ENCODE measurements around the gene PRDX1. TPM values are rescaled to one million over a fixed set of nuclear protein-coding genes. Genes with fewer than 3 reads are reported as not detected.

Gene PRDX1
- total RNA-seq, 1 experiment from 2014 or later = 967 TPM

DNA sequence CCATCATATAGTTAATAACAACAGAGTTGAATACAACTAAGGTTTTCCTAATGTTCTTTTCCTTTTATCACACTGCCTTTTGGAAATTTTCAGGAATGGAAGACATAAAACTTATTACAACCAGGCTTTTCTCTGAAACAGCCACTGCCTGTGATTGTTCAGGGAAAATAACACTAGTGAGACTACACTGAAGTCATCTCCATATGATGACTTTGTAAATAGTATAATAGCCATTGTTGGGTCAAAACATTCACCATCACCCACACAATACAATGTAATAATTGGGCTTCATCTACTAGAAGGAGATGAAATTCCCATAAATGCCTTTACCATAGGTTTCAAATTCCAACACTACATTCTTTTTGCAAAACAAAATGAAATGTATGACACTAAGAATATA is 35.7 kb downstream of the PRDX1 start:
- Histone ChIP-seq H4K20me1 (ENCODE audit: low read length) (no peaks in the 10 kb centered on the region), H2AFZ (ENCODE audit: low read length) (no peak overlapping the region), H3K4me2 (ENCODE audit: low read length) (no peak overlapping the region), H3K4me1 (ENCODE audit: insufficient read depth, low read length) (peaks cover 5% of the 10 kb centered on the region), H3K4me3 (ENCODE audit: low read length) (no peak overlapping the region), H3K27ac (ENCODE audit: low read length) (no peak overlapping the region), H3K9ac (ENCODE audit: low read length) (no peak overlapping the region), H3F3A (ENCODE audit: low read length, unreplicated experiment) (no peaks in the 10 kb centered on the region), H3K9me2 (replicated peaks; ENCODE audit: low read length) (no peaks in the 10 kb centered on the region), H3K79me2 (ENCODE audit: low read length) (no peaks in the 10 kb centered on the region), H3K27me3 (ENCODE audit: low read length) (no peaks in the 10 kb centered on the region), H3K9me3 (ENCODE audit: low read length) (no peaks in the 10 kb centered on the region), H3K36me3 (ENCODE audit: low read depth, low read length) (no peaks in the 10 kb centered on the region)
- CTCF ChIA-PET = no interaction called here
- BruUV-seq (replicated peaks) = no TSS peak
- POLR2A ChIA-PET (ENCODE audit: unreplicated experiment) = interaction anchor here (0.6 kb wide), 2 partner anchors 124 to 1272 kb away, joined by 3 to 4 read pairs; no protein-coding TSS in a partner anchor
- no peak for DNase-seq
- TF ChIP-seq EZH2 (IDR thresholded peaks at IDR 0.05; ENCODE audit: low read length, unreplicated experiment) (no peak), EZH2phosphoT487 (IDR thresholded peaks at IDR 0.05; ENCODE audit: borderline replicate concordance, low read length) (no peak)
- TF ChIP-seq, protein P1, sequence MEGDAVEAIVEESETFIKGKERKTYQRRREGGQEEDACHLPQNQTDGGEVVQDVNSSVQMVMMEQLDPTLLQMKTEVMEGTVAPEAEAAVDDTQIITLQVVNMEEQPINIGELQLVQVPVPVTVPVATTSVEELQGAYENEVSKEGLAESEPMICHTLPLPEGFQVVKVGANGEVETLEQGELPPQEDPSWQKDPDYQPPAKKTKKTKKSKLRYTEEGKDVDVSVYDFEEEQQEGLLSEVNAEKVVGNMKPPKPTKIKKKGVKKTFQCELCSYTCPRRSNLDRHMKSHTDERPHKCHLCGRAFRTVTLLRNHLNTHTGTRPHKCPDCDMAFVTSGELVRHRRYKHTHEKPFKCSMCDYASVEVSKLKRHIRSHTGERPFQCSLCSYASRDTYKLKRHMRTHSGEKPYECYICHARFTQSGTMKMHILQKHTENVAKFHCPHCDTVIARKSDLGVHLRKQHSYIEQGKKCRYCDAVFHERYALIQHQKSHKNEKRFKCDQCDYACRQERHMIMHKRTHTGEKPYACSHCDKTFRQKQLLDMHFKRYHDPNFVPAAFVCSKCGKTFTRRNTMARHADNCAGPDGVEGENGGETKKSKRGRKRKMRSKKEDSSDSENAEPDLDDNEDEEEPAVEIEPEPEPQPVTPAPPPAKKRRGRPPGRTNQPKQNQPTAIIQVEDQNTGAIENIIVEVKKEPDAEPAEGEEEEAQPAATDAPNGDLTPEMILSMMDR (conservative IDR thresholded peaks at IDR 0.05; ENCODE audit: low read depth, low read length) = no peak
- intact Hi-C loops (cut with micrococcal nuclease) = no loop called here
- no peak for ATAC-seq

DNA sequence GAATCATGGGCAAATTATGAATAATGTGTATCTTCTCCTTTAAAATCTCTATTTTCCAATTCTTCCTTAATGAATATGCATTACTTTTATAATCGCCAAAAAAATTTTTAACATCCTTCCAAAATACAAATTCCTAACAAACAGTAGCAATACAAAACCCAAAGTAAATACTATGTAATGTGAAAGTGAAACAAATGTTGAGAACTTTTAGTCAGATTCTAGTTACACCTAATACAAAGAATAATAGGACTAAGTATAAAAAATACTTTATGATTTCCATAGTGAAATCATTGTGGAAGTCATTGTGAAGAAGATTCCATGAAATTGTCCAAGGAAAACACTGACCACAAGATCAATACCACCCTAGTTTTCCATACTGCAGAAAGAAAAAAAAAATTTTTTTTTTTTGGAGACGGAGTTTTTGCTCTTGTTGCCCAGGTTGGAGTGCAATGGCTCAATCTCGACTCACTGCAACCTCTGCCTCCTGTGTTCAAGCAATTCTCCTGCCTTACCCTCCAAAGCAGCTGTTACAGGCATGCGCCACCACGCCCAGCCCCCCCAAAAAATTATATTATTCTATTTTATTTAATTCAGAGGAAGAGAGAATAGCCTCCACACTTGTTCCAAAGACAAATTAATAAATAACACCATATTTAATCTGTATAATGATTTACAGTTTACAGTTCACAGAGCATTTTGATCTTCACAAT is 42.5 kb downstream of the PRDX1 start:
- no peak for ATAC-seq
- no peak for DNase-seq
- H3K79me2 ChIP-seq (ENCODE audit: low read length) = no peaks in the 10 kb centered on the region
- ChIA-PET POLR2A (ENCODE audit: unreplicated experiment) (no interaction called here), CTCF (no interaction called here)
- intact Hi-C loops (cut with micrococcal nuclease) = no loop called here
- TF ChIP-seq EZH2phosphoT487 (IDR thresholded peaks at IDR 0.05; ENCODE audit: borderline replicate concordance, low read length) (no peak), EZH2 (IDR thresholded peaks at IDR 0.05; ENCODE audit: low read length, unreplicated experiment) (no peak)
- TF ChIP-seq, protein P1 (conservative IDR thresholded peaks at IDR 0.05; ENCODE audit: low read depth, low read length) = no peak
- no peaks in the 10 kb centered on the region for H3K27me3 ChIP-seq (ENCODE audit: low read length)
- no peaks in the 10 kb centered on the region for H4K20me1 ChIP-seq (ENCODE audit: low read length)
- no peaks in the 10 kb centered on the region for H3F3A ChIP-seq (ENCODE audit: low read length, unreplicated experiment)
- no peak overlapping the region for H3K27ac ChIP-seq (ENCODE audit: low read length)
- BruUV-seq (replicated peaks) = no TSS peak
- no peaks in the 10 kb centered on the region for H3K9me2 ChIP-seq (replicated peaks; ENCODE audit: low read length)
- no peaks in the 10 kb centered on the region for H3K36me3 ChIP-seq (ENCODE audit: low read depth, low read length)
- no peaks in the 10 kb centered on the region for H3K9me3 ChIP-seq (ENCODE audit: low read length)
- H3K4me1 ChIP-seq (ENCODE audit: insufficient read depth, low read length) = no peaks in the 10 kb centered on the region
- no peak overlapping the region for H3K9ac ChIP-seq (ENCODE audit: low read length)
- no peak overlapping the region for H3K4me3 ChIP-seq (ENCODE audit: low read length)
- no peak overlapping the region for H3K4me2 ChIP-seq (ENCODE audit: low read length)
- H2AFZ ChIP-seq (ENCODE audit: low read length) = no peak overlapping the region

DNA sequence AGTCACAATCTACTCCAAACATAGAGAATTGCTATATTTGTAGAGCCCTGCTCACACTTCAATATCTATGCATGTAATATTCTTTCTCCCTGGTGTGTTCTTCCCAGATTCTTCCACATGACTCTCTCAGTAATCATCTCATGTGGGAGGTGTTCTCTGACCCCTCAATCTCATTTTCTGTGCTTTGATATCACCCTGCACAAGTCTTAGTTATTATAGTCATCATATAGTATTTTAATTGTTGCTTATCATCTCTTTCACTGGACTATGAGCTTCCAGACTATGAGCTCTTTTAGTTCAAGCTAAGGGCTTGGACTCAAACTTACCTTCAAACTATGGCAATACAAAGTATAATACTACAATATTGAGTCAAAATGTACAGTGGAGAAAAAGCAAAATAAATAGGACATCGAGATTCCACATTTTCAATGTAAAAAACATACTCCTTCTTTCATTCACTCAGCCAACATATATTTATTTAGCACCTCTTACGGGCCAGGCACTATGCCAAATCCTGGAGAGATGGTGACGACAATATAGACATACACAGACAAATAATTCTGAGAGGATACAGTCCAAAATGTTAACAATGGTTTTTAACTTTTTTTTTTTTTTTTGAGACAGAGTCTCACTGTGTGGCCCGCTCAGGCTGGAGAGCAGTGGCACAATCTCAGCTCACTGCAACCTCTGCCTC is 43.4 kb downstream of the PRDX1 start:
- no peaks in the 10 kb centered on the region for H3K4me1 ChIP-seq (ENCODE audit: insufficient read depth, low read length)
- no peak overlapping the region for H2AFZ ChIP-seq (ENCODE audit: low read length)
- no peak for TF ChIP-seq EZH2 (IDR thresholded peaks at IDR 0.05; ENCODE audit: low read length, unreplicated experiment)
- TF ChIP-seq, protein P1 (conservative IDR thresholded peaks at IDR 0.05; ENCODE audit: low read depth, low read length) = no peak
- TF ChIP-seq EZH2phosphoT487 (IDR thresholded peaks at IDR 0.05; ENCODE audit: borderline replicate concordance, low read length) = no peak
- H4K20me1 ChIP-seq (ENCODE audit: low read length) = no peaks in the 10 kb centered on the region
- H3K9me3 ChIP-seq (ENCODE audit: low read length) = no peaks in the 10 kb centered on the region
- no peaks in the 10 kb centered on the region for H3K27me3 ChIP-seq (ENCODE audit: low read length)
- ChIA-PET POLR2A (ENCODE audit: unreplicated experiment) (interaction anchor here (0.7 kb wide), 1 partner anchor 137 kb away, joined by 3 read pairs; no protein-coding TSS in a partner anchor), CTCF (no interaction called here)
- no peak overlapping the region for H3K9ac ChIP-seq (ENCODE audit: low read length)
- no peak overlapping the region for H3K4me3 ChIP-seq (ENCODE audit: low read length)
- no peaks in the 10 kb centered on the region for H3K79me2 ChIP-seq (ENCODE audit: low read length)
- no peaks in the 10 kb centered on the region for H3F3A ChIP-seq (ENCODE audit: low read length, unreplicated experiment)
- no peak overlapping the region for H3K4me2 ChIP-seq (ENCODE audit: low read length)
- ATAC-seq = no peak
- BruUV-seq (replicated peaks) = no TSS peak
- no peaks in the 10 kb centered on the region for H3K36me3 ChIP-seq (ENCODE audit: low read depth, low read length)
- H3K9me2 ChIP-seq (replicated peaks; ENCODE audit: low read length) = no peaks in the 10 kb centered on the region
- intact Hi-C loops (cut with micrococcal nuclease) = no loop called here
- no peak overlapping the region for H3K27ac ChIP-seq (ENCODE audit: low read length)
- no peak for DNase-seq
